NCI-H446 treated with DMSO at 0.1 percent for 48 hours (cell line): ENCODE results near the gene CRYZ.
A peak's percentile ranks its signal among the peaks of the same experiment; 100 is the strongest.

Experiments used
- DNase-seq: peaks from one replicate; lab custom pipeline; 2025; lab: John Stamatoyannopoulos, UW

Gene CRYZ

DNA sequence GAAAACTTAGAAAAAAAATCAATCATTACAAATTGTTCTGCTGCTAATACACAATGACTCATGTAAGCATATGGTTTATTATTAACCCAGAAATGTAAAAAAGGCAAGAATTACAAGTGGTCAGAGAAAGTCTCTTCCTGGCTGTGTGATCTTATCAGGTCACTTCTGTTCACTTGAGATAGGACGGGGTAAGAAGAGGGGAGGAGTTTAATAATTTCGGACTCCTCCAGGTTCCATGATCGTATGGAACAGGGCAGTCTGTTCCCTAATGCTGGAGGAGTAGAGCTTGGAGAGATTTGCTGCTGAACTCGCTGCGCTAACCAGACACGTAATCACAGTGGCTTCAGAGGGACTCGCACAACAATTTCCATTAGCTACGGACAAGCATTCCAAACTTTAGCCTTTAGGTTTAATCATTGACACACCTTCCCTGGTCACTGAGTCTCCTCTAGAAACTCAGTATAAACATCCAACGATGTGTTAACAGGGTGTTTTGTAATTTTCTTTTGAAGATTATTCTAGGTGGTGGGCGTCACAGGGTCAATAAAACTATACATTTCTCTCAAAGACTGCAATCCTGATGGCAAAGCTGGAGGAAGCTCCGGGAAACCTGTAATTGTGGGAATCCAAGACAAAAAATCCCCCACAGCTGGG is 1.3 kb downstream of the CRYZ start:
- DNase-seq, result no peak

DNA sequence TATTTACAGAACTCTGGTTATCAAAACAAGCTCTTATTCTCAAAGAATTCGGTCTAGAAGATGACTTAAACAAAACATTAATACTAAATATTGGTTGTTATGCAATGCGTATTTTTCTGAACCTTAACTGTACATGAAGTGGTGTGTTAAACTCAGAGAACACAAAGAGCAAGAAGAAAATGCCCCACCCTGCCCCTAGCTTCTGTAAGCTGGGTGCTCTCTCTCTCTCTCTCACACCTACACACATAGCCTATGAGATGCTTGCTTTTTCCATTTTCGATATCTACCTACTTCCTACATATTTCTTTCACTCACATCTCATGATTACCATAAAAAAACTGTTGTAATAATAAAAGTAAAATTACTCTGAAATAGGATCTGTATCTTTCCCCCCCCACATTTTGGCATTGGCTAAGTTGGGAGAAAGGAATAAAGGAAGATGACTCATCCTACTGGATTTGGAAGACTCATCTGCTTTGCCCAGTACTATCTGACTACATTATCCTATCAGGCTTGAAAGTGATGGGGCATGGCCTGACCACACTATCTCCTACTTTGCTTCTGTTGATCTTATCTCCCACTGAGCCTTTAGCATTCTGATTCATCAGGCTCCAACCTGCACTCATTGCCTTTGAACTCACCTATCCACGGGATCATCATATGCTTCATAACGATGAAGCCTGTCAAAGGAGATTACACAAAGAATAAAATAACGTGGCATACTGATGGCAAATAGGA is 2.9 kb downstream of the CRYZ start:
- DNase-seq, result peak; percentile 51

DNA sequence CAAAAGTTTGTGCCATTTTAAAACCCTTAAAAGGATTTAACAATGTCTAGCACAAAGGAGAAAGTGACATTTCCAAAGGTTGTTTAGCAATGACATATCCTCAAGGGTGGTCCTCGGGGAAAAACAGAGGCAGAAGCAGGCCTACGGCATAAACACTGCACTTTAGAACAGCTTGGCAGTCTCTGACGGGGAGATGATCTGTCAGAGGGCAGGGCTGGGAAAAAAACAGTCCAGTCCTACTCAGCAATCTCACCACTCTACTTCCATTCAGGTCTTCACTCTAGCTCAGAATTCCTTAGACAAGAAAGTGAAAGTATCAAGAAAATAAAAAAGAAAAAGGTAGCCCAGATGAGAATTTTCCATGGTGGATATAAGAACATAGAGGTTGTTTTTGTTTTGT is 4.1 kb downstream of the CRYZ start:
- no peak for DNase-seq

DNA sequence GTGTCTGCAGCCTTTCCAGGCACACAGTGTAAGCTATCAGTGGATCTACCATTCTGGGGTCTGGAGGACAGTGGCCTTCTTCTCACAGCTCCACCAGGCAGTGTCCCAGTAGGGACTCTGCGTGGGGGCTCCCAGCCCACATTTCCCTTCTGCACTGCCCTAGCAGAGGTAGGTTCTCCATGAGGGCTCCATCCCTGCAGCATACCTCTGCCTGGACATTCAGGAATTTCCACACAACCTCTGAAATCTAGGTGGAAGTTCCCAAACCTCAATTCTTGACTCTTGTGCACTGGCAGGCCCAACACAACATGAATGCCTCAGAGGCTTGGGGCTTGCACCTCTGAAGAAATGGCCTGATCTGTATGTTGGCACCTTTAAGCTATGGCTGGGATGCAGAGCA is 6.8 kb downstream of the CRYZ start:
- DNase-seq, result no peak

DNA sequence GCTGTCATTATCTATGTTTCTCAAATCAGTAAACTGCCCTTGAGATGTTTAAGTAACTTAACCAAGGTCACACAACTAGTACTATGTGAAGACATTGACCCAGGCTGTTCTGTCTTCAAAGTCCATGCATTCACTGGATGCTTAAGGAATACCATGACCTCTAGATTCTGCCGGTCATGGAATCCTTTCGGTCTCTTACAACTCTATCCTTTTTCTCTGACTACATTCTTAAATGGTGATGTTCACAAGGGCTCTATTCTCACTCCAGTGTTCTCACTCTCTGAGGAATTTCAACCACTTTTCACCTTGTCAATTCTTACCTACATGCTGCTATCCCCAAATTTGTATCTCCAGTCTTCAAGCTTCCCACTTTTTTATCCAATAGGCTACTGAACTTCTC is 15.2 kb downstream of the CRYZ start:
- DNase-seq, result no peak

DNA sequence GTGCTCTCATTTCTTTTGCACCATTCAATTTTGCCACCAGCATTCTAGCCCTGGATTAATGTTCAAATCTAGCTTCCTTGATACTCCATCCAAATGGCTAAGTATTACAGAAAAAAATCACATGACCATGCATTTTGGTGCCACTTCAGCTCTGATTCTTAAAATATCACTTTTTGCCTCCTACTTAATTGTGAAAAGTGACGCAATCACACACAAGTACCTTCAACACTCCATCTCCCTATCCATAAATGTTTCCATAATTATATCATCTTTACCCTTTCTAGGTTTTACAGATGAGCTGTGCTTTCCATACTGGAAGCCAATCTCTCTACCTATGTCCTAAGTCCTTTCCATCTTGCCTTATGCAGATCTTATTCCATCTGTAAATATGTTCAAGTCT is 16.0 kb downstream of the CRYZ start:
- DNase-seq, result no peak

DNA sequence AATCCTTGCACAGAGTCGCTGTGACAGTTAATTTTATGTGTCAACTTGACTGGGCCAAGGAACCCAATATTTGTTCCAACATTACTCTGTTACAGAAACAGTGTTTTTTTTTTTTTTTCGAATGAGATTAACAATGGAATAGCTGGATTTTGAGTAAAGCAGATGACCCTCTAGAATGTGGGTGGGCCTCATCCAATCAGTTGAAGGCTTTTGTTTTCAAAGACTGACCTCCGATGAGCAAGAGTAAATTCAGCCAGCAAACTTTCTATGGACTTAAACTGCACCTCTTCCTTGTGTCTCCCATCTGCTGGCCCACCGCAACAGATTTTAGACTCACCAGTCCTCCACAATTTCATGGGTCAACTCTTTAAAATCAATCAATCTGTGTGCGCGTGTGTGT is 17.0 kb downstream of the CRYZ start:
- no peak for DNase-seq

DNA sequence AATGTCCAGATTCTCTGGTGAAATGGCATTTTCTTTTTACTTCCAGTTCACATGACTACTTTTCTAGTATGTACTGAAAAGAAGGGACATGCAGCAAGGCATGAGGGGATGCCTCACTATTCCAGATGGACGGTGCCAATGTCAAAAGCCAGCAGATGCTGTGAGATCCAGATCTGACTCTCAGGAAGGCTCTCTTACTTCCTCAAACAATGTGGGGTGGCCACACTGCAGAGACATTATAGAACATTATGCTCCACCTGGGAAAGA is 17.7 kb downstream of the CRYZ start:
- no peak for DNase-seq

DNA sequence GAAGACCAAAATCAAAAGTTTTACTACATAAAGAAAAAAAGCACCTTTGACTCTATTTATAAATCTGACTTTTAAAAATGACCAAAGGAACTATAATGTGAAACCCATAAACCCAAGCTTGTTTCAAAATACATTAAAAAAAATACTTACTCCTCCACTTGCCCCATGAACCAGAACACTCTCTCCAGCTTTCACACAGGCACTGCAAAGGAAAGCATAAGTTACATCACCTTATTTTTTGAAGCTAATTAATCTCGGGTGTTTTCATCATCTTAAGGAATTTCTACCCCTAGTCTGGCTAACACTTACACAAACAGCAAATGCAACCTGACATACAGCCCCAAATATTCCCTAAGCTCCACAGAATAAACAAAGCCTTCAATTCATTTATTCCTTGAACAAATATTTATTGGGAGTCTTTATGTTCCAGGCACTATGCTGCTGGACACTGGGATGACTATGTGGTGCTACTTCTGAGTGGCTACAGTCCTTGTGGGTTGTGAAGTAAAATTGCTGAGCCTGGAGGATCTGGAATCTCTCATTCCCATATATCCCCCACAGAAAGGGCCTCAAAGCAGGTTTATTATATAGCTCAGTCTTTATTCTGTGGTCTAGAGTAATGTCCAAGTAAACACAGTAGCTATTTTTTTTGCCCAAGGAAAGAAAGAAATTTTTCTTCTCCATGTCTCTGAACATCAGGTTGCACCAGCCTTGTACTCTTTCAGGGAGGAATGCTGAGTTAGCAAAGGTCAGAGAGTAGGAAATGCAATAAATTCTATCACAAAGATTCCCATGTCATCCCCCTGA is 18.2 kb downstream of the CRYZ start:
- DNase-seq, result no peak

DNA sequence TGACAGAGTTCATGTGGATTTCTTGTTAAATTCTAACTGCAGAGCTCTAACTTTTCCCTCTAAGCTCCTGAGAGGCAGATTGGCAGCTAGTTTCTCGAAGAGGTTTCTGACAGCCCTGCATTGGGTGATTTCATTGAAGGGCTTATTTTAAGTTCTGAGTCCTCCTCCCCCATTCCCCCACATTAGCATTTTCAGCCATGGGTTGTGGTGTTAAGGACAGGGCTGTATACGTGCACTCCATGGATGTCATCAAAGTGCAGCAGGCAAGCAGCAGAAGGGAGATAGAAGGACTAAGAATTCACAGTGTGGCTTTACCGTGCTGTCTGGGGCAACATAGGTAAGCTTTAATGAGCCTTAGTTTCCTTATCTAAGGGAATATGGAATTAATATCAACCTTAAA is 19.0 kb downstream of the CRYZ start:
- no peak for DNase-seq

DNA sequence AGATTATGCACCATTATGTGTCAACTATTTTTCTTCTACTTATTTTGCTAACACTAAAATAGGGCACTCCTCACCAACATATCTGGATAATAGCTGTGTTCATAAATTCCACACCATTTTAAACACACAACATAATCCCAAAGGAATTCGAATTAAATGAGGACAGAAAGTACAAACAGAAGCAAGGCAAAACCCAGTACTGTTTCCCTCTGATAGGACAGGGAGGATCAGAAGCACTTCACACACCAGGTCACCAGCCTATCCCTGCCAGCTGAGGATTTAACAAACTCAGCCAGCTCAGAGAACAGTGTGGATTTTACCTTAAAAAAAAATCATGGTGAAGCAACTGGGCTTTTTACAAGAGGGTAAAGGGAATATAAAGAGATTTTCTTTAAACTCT is 20.0 kb downstream of the CRYZ start:
- no peak for DNase-seq

DNA sequence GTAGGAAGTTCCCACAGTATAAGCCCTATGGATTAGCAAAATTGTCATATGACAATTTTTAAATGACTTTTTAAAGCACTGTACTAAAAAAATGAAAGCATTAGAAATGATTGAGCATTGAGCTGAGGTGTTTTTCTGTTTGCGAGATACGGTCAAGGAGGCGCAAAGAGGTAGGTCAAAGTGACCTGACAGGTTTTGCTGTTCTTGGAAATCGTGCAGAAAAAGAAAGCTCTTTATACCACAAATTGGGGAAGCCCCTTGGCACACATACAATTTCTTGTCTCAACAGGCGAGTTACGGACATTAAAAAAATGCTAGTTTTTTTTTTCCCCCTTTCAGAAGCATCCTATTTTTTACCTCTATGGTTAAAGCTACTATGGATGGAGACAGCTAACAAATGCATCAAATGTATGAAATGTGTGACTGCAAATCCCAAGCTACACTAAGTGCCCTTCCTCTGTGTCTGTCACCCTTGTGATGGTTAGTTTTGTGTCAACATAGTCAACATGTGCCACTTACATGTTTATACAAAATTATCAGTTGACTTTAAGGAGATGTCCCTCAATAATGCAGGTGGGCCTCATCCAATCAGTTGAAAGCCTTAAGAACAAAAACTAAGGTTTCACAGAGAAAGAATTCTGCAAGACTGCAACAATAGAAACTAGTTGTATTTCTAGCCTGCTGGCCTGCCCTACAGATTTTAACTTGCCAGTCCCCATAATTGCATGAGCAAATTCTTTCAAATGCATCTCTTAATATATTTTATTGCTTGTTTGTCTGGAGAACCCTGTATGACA is 29.3 kb downstream of the CRYZ start:
- DNase-seq, result no peak

DNA sequence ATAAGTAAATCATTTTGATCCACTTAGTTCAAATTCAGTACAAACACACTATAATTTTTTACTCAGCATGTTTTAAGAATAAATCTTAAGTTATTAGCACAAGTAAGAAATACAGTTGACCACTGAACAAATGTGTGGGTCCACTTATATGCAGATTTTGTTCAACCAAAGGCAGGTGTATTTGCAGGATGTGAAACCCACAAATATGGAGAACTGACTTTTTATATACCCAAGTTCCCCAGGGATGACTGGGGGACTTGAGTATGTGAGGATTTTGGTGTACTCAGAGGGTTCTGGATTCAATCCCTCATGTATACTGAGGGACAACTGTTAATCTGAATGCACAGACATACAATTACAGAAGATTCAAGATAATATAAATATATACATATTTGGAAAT is 33.5 kb downstream of the CRYZ start:
- DNase-seq, result no peak

DNA sequence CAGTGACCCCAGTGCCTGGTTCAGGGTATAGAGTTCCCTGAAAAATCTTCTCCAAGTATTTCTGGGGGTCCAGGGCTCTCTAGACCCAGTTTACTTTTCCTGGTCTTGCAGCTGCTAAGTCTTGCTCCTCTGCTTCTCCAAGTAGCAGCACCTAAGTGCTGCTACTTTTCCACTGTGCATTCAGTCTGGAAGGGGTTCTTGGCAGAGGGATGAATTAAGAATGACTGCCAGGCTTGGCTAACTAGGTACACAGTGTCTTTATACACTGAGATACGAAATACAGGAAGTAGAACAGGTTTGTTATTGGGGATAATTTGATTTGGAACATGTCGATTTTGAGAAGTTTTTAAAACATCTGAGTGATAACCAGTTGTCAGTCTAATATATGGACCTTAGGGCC is 35.0 kb downstream of the CRYZ start:
- DNase-seq, result no peak

DNA sequence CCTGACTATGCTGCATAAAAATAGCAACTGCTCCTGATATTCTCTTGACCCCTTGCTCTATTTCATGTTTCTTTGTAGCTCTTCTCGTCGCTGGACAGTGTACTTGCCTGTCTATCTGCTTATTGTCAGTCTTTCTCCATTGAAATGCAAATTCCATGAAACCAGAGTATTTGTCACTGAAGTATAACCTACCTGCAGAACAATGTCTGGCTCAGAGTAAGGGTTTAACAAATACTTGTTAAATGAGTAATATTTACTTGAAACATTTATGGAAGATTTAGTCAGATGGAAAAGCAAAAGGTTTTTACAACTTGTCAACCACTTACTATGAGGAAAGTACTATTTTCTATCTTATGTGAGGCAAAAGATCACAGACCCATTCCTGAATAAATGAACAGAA is 39.4 kb downstream of the CRYZ start:
- no peak for DNase-seq

DNA sequence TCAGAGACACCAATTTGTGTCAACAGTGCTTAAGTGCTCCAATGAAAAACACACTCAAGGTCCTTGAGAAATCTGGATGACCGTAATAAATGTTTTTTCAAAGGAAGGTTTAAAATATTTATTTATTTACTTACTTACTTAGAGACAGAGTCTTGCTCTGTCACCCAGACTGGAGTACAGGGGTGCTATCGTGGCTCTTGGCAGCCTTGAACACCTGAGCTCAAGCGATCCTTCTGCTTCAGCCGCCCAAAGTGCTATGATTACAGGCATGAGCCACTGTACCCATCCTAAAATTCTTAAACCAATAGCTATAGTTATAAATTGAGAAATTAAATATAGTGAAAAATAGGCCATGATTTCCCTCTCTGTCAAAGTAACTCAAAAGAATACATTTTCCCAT is 41.9 kb downstream of the CRYZ start:
- no peak for DNase-seq

DNA sequence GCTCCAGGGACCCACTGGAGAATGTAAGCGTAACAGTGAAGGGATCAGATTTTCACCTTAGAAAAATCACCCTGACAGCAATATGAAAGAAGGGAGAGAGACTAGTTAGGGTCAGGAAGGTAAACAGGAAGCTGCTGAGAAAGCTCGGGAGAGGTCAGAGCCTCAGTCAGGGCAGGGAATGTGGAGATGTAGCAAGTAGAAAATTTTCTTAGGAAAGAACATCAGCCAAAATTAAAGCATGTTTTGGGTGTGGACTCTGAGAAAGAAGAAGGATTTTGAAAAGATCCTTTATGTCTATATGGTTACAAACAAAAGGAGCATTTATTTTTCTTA is 42.5 kb downstream of the CRYZ start:
- no peak for DNase-seq

DNA sequence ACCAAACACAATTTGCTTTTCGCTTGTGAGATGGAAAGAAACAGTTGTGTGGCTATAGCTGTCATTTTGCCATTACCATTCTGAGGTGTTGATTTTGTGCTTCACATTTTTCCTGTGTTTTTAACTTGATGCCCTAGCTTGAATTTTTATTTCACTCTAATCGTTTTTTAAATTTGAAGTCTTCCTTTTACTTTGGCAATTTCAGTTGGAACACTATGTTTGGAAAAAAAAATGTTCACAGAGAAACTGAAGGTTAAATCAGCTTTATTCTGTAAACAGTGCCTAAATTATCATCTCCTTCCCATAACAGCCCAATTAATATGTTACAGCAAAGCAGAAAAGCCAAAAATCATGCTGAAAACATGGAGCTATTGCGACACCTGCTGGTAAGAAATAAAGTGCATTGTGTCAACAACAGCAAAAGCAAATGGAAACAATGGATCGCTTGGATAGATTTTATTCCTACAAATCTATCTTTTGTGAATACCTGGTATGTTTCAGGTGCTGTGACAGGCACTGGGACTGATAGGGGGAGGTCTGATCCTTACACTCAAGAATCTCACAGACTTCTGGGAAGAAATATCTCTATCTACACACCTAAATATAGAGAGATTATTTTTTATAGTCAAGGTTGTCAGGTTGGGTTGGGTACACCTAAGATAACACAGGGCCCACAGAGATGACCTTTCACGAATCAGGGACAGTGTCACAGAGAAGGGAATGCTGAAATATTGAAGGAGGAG is 43.1 kb downstream of the CRYZ start:
- peak; percentile 49 for DNase-seq

DNA sequence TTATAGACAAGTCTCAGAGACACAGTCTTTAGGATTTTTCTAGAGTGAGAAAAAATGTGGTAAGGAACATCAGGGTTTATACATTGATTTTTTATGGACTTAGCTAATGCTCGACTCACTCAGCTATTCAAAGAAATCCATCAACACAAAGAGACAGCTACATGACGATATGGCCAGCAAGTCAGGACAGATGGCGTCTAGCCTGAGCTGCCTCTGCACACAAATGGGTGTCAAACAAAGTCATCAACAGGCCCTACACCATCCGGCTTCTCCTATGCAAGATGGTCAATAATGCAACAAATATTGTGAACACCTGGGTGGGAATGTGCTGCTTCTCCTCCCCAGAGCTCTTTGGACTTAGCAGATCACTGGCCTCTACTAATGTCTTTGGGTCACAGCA is 45.9 kb downstream of the CRYZ start:
- peak; percentile 63 for DNase-seq

DNA sequence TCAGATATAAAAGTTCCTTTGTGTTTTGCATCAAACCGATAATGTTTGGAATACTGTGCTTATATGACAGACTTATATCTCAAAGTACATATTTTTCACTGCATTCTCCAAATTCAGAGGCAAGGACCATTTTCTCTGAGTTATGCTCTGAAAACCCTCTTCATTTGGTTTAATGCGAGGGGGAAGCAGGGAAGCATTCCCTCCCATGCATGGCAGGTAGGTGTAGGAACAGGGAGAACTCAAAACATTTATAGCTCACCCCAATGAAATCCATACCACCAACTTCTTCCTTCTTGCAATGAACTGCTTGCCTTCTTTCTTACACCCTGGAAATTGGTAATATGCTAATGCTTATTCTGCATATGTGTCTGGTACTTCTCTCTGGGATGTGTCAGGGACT is 48.5 kb downstream of the CRYZ start:
- DNase-seq, result no peak

DNA sequence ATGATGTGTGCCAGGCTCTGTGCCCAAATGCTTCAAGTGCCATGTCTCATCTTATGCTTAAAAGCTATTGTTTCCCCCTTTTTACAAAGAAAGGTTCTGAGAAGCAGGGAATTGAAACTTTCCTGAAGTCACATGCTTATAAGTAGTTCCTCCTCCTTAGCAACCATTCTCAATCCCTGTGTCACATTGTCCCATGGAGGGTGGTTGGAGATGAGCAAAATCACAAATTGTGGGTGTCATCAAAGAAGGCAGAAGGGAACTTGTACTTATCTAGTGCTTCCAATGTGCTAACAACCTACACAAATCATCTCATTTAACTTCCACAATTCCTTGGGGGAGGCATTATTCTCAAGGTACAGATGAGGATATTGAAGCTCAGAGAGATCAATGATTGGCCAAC is 49.2 kb downstream of the CRYZ start:
- no peak for DNase-seq

DNA sequence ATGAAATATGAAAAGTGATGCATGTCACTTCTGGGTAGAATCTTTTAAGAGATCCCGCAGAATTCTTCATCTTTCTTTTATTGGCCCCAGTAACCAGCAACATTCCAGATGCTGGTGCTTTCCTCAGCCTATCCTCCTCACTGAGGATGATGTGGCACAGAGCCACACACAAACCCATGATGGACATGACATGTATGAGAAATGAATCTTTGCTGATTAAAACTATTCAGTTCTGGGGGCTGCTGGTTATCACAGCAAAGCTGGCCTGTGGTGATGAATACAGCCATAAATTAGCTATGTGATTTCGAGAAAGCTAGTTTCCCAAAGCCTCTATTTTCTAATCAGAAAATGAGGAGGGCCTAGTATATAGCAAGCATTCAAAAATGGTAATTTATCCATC is 51.0 kb downstream of the CRYZ start:
- DNase-seq, result no peak
